ENCODE data around the gene NDUFB3.

DNA sequence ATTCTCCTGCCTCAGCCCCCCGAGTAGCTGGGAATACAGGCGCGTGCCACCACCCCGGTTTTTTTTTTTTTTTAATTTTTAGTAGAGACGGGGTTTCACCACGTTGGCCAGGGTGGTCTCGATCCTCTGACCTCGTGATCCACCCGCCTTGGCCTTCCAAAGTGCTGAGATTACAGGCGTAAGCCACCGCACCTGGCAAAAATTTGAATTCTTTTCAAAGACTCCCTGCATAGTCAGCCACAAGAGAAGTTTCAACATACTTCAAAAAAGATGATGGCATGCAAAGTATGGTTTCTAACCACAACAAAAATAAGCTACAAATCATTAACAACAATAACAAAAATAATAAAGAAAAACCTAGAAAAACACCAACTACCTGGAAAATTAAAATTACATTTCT, 22.3 kb upstream of the NDUFB3 start:
- no peak for TF ChIP-seq CTCF (IDR thresholded peaks at IDR 0.05; ENCODE audit: low read length)
- TF ChIP-seq EZH2 (optimal IDR thresholded peaks at IDR 0.05; ENCODE audit: low read depth, low read length): no peak
